HepG2 (cell line): ENCODE results near the gene SSH3. TPM values are rescaled to one million over a fixed set of nuclear protein-coding genes. Genes with fewer than 3 reads are reported as not detected.

ENCODE experiments used
- HDAC6 ChIP-seq: fragments of 200-600 bp; sonication (generic); IDR thresholded peaks from 2 replicates; pipeline ENCODE4 v1.7.0; 2017; ENCODE audit warnings: mild to moderate bottlenecking, antibody characterized with exemption, low read length, low read depth
- JUNB ChIP-seq: sonication (generic); formaldehyde crosslinking; IDR thresholded peaks from 2 replicates; pipeline ENCODE4 v1.8.0; 2022; ENCODE audit warnings: missing genetic modification reagents, mild to moderate bottlenecking, borderline replicate concordance
- ZFP41 ChIP-seq: sonication (generic); formaldehyde crosslinking; IDR thresholded peaks from 2 replicates; pipeline ENCODE4 v1.4.0; 2020; ENCODE audit warnings: mild to moderate bottlenecking, missing genetic modification reagents, borderline replicate concordance
- ZNF432 ChIP-seq: sonication (generic); formaldehyde crosslinking; IDR thresholded peaks from 2 replicates; pipeline ENCODE4 v1.5.0; 2020; ENCODE audit warnings: missing genetic modification reagents, mild to moderate bottlenecking, borderline replicate concordance
- ZNF598 ChIP-seq: sonication (generic); formaldehyde crosslinking; IDR thresholded peaks from 2 replicates; pipeline ENCODE4 v1.5.1; 2020; ENCODE audit warnings: mild to moderate bottlenecking, missing genetic modification reagents, borderline replicate concordance
- polyA plus RNA-seq, 8 experiments: library from polyadenylated mRNA; depleted of rRNA in 3 of 8; stranded (reverse) in 7 of 8; unstranded in 1 of 8; fragments of >200 nt; fragmentation: Illumina TruSeq in 4 of 8; extraction: Trizol in 4 of 8; gene quantifications; 2 replicates each; pipeline versions ENCODE4 v1.2.1 to v1.2.3, GENCODE V29; 2011 to 2016; ENCODE audit warnings: low read depth in 4 of 8, missing spikeins in 1 of 8, mixed read lengths in 1 of 8; ENCODE audit not compliant: insufficient read depth in 1 of 8
- total RNA-seq, 5 experiments: library from RNA; depleted of rRNA; stranded (reverse); fragments of >200 nt; fragmentation: Illumina TruSeq; extraction: Trizol; gene quantifications; 2 replicates each; pipeline ENCODE4 v1.2.3, GENCODE V29; 2016; ENCODE audit warnings: low read depth in 1 of 5
- TF ChIP-seq, protein P1 (sequence below): sonication (generic); formaldehyde crosslinking; IDR thresholded peaks from 2 replicates; pipeline ENCODE4 v1.4.0; 2020; ENCODE audit warnings: missing genetic modification reagents
- TF ChIP-seq, protein P2 (sequence below): sonication (generic); formaldehyde crosslinking; IDR thresholded peaks from 2 replicates; pipeline ENCODE4 v1.5.0; 2020; ENCODE audit warnings: mild to moderate bottlenecking, missing genetic modification reagents
- TF ChIP-seq, protein P3 (sequence below): fragments of 450-650 bp; IDR thresholded peaks from 2 replicates; pipeline ENCODE4 v1.6.1; 2017; ENCODE audit warnings: mild to moderate bottlenecking
- TF ChIP-seq, protein P4 (sequence below): sonication (generic); formaldehyde crosslinking; IDR thresholded peaks from 2 replicates; pipeline ENCODE4 v1.4.0; 2020; ENCODE audit warnings: mild to moderate bottlenecking, missing genetic modification reagents
- TF ChIP-seq, protein P5 (sequence below): IDR thresholded peaks from 2 replicates; pipeline ENCODE4 v1.4.0; 2020; ENCODE audit warnings: mild to moderate bottlenecking, missing genetic modification reagents

The SSH3 gene
- total and polyA plus RNA-seq, 2 of the 13 experiments (the other 11 are each of a cell fraction or from before 2014, with no cell fraction given): 12.4 to 18.8 TPM

DNA sequence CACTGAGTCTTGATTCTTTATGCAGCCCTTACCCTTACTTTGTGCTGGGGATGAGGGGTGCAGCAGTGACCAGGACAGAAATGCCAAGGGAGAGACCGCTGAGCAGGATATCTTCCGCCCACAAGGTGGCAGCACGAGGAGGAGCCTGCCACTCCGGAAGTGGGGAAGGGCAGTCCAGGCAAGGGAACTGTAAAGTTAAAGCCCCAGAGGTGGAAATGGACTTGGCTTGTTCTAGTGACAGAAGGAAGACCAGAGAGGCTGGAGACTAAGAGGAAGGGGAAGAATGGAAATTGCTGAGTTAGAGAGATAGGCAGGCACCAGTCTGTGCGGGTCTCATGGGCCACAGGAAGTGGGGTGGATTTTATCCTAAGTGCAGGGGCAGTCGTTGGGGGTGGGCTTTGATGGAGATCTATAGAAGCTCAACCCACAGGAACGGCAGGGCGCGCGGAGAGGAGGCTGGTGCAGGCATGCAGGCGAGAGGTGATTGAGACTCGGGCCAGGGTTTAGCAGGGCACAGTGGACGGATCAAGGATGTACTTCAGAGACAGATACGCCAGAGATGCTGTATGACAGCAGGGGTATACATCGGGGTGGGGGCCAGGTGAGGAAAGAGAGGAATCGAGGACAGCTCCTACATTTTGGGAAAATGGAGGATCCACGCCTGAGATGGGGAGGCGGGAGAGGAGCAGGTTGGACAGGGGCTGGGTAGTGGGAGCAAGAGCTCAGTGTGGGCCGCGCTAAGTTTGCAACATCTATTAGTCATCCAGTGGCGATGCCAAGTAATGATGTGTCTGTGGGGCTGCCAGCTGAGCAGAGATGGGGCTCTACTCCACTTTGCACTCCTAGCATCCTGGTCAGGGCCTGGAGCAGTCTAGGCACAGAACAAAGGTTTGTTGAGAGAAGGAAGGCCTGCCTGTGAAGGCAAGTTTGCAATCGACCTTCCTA, 40.3 kb upstream of the SSH3 start (continued):
- TF ChIP-seq HDAC6: no peak
- TF ChIP-seq ZFP41: no peak
- TF ChIP-seq, protein P1, sequence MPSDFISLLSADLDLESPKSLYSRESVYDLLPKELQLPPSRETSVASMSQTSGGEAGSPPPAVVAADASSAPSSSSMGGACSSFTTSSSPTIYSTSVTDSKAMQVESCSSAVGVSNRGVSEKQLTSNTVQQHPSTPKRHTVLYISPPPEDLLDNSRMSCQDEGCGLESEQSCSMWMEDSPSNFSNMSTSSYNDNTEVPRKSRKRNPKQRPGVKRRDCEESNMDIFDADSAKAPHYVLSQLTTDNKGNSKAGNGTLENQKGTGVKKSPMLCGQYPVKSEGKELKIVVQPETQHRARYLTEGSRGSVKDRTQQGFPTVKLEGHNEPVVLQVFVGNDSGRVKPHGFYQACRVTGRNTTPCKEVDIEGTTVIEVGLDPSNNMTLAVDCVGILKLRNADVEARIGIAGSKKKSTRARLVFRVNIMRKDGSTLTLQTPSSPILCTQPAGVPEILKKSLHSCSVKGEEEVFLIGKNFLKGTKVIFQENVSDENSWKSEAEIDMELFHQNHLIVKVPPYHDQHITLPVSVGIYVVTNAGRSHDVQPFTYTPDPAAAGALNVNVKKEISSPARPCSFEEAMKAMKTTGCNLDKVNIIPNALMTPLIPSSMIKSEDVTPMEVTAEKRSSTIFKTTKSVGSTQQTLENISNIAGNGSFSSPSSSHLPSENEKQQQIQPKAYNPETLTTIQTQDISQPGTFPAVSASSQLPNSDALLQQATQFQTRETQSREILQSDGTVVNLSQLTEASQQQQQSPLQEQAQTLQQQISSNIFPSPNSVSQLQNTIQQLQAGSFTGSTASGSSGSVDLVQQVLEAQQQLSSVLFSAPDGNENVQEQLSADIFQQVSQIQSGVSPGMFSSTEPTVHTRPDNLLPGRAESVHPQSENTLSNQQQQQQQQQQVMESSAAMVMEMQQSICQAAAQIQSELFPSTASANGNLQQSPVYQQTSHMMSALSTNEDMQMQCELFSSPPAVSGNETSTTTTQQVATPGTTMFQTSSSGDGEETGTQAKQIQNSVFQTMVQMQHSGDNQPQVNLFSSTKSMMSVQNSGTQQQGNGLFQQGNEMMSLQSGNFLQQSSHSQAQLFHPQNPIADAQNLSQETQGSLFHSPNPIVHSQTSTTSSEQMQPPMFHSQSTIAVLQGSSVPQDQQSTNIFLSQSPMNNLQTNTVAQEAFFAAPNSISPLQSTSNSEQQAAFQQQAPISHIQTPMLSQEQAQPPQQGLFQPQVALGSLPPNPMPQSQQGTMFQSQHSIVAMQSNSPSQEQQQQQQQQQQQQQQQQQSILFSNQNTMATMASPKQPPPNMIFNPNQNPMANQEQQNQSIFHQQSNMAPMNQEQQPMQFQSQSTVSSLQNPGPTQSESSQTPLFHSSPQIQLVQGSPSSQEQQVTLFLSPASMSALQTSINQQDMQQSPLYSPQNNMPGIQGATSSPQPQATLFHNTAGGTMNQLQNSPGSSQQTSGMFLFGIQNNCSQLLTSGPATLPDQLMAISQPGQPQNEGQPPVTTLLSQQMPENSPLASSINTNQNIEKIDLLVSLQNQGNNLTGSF (CRISPR knock-in tag): no peak
- TF ChIP-seq, protein P2, sequence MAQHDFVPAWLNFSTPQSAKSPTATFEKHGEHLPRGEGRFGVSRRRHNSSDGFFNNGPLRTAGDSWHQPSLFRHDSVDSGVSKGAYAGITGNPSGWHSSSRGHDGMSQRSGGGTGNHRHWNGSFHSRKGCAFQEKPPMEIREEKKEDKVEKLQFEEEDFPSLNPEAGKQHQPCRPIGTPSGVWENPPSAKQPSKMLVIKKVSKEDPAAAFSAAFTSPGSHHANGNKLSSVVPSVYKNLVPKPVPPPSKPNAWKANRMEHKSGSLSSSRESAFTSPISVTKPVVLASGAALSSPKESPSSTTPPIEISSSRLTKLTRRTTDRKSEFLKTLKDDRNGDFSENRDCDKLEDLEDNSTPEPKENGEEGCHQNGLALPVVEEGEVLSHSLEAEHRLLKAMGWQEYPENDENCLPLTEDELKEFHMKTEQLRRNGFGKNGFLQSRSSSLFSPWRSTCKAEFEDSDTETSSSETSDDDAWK (CRISPR knock-in tag): no peak
- no peak for TF ChIP-seq ZNF432
- TF ChIP-seq JUNB: no peak
- no peak; the same call in 1 of the 2 replicates for TF ChIP-seq ZNF598 (CRISPR knock-in tag)
- TF ChIP-seq, protein P3, sequence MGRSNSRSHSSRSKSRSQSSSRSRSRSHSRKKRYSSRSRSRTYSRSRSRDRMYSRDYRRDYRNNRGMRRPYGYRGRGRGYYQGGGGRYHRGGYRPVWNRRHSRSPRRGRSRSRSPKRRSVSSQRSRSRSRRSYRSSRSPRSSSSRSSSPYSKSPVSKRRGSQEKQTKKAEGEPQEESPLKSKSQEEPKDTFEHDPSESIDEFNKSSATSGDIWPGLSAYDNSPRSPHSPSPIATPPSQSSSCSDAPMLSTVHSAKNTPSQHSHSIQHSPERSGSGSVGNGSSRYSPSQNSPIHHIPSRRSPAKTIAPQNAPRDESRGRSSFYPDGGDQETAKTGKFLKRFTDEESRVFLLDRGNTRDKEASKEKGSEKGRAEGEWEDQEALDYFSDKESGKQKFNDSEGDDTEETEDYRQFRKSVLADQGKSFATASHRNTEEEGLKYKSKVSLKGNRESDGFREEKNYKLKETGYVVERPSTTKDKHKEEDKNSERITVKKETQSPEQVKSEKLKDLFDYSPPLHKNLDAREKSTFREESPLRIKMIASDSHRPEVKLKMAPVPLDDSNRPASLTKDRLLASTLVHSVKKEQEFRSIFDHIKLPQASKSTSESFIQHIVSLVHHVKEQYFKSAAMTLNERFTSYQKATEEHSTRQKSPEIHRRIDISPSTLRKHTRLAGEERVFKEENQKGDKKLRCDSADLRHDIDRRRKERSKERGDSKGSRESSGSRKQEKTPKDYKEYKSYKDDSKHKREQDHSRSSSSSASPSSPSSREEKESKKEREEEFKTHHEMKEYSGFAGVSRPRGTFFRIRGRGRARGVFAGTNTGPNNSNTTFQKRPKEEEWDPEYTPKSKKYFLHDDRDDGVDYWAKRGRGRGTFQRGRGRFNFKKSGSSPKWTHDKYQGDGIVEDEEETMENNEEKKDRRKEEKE: no peak
- TF ChIP-seq, protein P4, sequence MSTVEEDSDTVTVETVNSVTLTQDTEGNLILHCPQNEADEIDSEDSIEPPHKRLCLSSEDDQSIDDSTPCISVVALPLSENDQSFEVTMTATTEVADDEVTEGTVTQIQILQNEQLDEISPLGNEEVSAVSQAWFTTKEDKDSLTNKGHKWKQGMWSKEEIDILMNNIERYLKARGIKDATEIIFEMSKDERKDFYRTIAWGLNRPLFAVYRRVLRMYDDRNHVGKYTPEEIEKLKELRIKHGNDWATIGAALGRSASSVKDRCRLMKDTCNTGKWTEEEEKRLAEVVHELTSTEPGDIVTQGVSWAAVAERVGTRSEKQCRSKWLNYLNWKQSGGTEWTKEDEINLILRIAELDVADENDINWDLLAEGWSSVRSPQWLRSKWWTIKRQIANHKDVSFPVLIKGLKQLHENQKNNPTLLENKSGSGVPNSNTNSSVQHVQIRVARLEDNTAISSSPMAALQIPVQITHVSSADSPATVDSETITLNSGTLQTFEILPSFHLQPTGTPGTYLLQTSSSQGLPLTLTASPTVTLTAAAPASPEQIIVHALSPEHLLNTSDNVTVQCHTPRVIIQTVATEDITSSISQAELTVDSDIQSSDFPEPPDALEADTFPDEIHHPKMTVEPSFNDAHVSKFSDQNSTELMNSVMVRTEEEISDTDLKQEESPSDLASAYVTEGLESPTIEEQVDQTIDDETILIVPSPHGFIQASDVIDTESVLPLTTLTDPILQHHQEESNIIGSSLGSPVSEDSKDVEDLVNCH (CRISPR knock-in tag): no peak
- TF ChIP-seq, protein P5, sequence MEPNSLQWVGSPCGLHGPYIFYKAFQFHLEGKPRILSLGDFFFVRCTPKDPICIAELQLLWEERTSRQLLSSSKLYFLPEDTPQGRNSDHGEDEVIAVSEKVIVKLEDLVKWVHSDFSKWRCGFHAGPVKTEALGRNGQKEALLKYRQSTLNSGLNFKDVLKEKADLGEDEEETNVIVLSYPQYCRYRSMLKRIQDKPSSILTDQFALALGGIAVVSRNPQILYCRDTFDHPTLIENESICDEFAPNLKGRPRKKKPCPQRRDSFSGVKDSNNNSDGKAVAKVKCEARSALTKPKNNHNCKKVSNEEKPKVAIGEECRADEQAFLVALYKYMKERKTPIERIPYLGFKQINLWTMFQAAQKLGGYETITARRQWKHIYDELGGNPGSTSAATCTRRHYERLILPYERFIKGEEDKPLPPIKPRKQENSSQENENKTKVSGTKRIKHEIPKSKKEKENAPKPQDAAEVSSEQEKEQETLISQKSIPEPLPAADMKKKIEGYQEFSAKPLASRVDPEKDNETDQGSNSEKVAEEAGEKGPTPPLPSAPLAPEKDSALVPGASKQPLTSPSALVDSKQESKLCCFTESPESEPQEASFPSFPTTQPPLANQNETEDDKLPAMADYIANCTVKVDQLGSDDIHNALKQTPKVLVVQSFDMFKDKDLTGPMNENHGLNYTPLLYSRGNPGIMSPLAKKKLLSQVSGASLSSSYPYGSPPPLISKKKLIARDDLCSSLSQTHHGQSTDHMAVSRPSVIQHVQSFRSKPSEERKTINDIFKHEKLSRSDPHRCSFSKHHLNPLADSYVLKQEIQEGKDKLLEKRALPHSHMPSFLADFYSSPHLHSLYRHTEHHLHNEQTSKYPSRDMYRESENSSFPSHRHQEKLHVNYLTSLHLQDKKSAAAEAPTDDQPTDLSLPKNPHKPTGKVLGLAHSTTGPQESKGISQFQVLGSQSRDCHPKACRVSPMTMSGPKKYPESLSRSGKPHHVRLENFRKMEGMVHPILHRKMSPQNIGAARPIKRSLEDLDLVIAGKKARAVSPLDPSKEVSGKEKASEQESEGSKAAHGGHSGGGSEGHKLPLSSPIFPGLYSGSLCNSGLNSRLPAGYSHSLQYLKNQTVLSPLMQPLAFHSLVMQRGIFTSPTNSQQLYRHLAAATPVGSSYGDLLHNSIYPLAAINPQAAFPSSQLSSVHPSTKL (CRISPR knock-in tag): no peak
